Epithelial cell of esophagus (primary cell): ENCODE measurements around the gene MYBPC3.

Experiments
- DNase-seq: peaks from one replicate; pipeline ENCODE4 v3.0.0; 2010; ENCODE audit warnings: low read depth
- H3K4me3 ChIP-seq: 2 replicates; pipeline ENCODE4 v1.5.1; 2011; ENCODE audit warnings: mild to moderate bottlenecking, low read length, control low read depth
- CTCF ChIP-seq: IDR thresholded peaks from 2 replicates; pipeline ENCODE4 v1.5.1; 2011; ENCODE audit warnings: low read depth, mild to moderate bottlenecking, low read length, control low read depth, inconsistent platforms; ENCODE audit not compliant: insufficient read depth; ENCODE audit errors: missing control alignments

The MYBPC3 gene

GRCh38 chr11:47377571-47378009 is 25.1 kb upstream of the MYBPC3 start:
- no peak overlapping the region for H3K4me3 ChIP-seq

DNA sequence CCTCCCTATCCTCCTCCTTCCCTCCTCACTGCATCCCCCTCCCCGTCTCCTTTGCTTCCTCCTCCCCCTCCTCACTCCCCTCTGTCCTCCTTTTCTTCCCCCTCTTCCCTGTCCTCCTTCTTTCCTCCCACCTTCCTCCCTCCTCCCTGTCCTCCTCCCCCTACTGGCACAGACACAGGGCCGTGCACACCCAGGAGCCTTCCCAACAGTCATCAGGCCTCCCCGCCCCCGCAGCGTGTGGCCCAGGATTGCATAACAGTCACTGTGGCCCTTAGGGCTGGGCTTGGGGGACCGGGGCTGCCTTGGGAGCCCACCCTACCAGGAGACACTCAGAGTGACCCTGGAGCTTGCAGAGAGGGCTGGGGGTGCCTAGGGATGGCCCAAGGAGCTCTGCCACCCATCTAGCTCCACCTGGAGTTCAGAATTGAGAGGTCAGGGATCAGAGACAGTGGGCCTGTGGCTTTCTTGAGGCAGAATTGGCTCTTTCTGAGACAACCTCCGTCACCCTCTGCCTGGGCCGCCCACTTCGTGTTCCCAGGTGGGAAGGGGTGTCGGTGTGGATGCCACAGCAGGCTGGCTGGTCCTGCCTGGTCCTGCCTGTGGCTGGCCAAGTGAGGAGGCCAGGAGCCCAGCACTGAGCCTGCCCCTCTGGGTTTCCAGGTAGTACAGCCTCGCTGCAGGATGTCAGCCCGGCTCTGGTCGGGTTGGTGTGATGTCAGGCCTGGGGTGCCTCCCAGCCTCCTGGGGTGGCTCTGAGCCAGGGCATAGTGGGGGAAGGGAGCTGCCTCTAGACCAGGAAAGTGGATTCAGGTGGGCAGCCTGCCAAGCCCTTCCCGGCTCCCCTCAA is 24.2 kb upstream of the MYBPC3 start:
- peak; percentile 30 for DNase-seq
- H3K4me3 ChIP-seq = no peak overlapping the region
- no peak for TF ChIP-seq CTCF

More at GRCh38 chr11:47377571-47378009, 25.1 kb upstream of the MYBPC3 start:
- TF ChIP-seq CTCF = no peak
- DNase-seq = no peak

- no peak for DNase-seq
These were observed 23.6 kb upstream of the MYBPC3 start for GRCh38 chr11:47376107-47376524.

GRCh38 chr11:47375546-47376085 is 23.1 kb upstream of the MYBPC3 start:
- no peak for TF ChIP-seq CTCF
- no peak overlapping the region for H3K4me3 ChIP-seq
- DNase-seq = no peak

More at GRCh38 chr11:47376107-47376524, 23.6 kb upstream of the MYBPC3 start:
- H3K4me3 ChIP-seq = no peak overlapping the region
- no peak for TF ChIP-seq CTCF

DNA sequence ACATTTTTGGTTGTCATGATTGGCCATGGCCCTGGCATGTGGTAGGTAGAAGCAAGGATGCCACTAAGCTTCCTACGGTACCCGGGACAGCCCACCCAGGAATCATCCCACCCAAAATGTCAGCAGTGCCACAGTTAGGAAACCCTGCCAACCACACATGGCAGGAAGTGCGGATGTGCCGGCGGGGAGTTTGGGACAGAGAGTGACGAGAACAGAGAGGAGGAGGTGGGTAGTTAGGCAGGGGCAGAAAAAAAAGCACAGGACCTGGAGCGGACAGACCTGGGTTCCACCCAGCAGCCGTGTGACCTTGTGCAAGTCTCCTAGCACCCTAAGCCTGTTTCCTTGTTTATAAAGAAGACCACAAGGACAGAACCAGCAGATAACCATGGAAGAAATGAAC is 22.5 kb upstream of the MYBPC3 start:
- TF ChIP-seq CTCF = no peak
- H3K4me3 ChIP-seq = no peak overlapping the region
- no peak for DNase-seq

DNA sequence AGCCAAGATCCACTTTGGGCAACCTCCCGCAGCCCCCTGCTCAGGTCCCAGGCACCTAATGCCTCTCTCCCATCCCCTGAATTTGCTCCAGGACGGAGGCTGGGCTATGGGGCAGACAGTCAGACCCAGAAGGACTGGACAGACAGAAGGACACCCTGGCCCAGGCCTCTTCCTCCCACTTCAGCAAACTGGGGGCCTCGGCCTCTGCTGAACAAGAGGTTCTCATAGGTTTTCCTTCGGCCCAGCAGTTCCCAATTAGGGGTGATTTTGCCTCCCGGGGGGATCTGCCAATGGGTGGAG is 22.2 kb upstream of the MYBPC3 start:
- H3K4me3 ChIP-seq = no peak overlapping the region
- no peak for DNase-seq
- no peak for TF ChIP-seq CTCF
